ENCODE results near the gene SLC25A21. TPM values are rescaled to one million over a fixed set of nuclear protein-coding genes. Genes with fewer than 3 reads are reported as not detected.

The SLC25A21 gene
- total RNA-seq, 2 experiments from 2014 or later, result not detected

DNA sequence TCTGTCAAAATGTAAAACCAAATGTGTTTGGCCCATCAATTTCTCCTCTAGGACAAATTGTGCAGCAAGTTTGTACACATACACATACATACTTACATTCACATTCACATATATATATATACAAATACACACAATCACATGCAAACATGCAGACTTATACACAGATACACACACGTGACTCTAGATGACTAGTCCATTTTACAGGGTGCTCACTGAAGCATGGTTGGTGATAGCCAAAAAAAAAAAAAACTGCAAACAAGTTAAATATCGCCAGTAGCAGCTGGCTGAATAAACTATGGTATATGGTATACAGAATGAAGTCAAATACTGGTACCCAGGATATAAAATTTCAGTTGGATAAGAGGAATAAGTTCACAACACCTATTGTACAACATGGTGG is 77.9 kb downstream of the SLC25A21 start:
- H3K27me3 Mint-ChIP-seq, result no peaks in the 10 kb centered on the region
- no peak overlapping the region for H3K4me3 Mint-ChIP-seq
- POLR2A ChIA-PET, result no interaction called here
- intact Hi-C loops (cut with micrococcal nuclease), result no loop called here
- H3K27ac Mint-ChIP-seq, result no peak overlapping the region
- TF ChIP-seq, protein P1, sequence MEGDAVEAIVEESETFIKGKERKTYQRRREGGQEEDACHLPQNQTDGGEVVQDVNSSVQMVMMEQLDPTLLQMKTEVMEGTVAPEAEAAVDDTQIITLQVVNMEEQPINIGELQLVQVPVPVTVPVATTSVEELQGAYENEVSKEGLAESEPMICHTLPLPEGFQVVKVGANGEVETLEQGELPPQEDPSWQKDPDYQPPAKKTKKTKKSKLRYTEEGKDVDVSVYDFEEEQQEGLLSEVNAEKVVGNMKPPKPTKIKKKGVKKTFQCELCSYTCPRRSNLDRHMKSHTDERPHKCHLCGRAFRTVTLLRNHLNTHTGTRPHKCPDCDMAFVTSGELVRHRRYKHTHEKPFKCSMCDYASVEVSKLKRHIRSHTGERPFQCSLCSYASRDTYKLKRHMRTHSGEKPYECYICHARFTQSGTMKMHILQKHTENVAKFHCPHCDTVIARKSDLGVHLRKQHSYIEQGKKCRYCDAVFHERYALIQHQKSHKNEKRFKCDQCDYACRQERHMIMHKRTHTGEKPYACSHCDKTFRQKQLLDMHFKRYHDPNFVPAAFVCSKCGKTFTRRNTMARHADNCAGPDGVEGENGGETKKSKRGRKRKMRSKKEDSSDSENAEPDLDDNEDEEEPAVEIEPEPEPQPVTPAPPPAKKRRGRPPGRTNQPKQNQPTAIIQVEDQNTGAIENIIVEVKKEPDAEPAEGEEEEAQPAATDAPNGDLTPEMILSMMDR (IDR thresholded peaks at IDR 0.05), result no peak
- CTCF ChIA-PET, result no interaction called here
- H3K36me3 Mint-ChIP-seq (ENCODE audit: low read depth), result no peaks in the 10 kb centered on the region
- DNase-seq, result no peak
- ATAC-seq, result no peak
- H3K9me3 Mint-ChIP-seq, result no peaks in the 10 kb centered on the region
- no peaks in the 10 kb centered on the region for H3K4me1 Mint-ChIP-seq (ENCODE audit: low read depth)

DNA sequence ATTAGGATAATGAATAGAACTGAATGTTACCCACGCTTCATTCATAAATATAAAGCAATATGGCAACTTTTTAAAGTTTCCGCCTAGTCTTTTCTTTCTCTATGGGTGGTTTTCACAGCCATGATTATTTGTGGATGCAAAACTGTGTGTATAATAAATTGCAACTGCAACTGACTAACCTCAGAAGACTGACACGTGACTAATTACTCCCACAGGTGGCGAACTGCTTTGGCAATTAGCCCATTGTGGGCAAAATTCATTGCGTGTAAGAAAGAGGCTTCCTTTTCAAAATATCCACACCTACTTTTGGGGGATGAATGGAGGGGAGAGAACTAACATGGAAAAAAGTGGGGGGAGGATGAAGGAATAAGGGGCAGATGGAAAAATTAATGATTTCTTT is 79.0 kb downstream of the SLC25A21 start:
- POLR2A ChIA-PET, result no interaction called here
- no peaks in the 10 kb centered on the region for H3K9me3 Mint-ChIP-seq
- H3K4me3 Mint-ChIP-seq, result no peak overlapping the region
- H3K27ac Mint-ChIP-seq, result no peak overlapping the region
- TF ChIP-seq, protein P1 (IDR thresholded peaks at IDR 0.05), result no peak
- no peaks in the 10 kb centered on the region for H3K4me1 Mint-ChIP-seq (ENCODE audit: low read depth)
- no peak for DNase-seq
- no peak for ATAC-seq
- intact Hi-C loops (cut with micrococcal nuclease), result no loop called here
- H3K36me3 Mint-ChIP-seq (ENCODE audit: low read depth), result no peaks in the 10 kb centered on the region
- CTCF ChIA-PET, result no interaction called here
- no peaks in the 10 kb centered on the region for H3K27me3 Mint-ChIP-seq

DNA sequence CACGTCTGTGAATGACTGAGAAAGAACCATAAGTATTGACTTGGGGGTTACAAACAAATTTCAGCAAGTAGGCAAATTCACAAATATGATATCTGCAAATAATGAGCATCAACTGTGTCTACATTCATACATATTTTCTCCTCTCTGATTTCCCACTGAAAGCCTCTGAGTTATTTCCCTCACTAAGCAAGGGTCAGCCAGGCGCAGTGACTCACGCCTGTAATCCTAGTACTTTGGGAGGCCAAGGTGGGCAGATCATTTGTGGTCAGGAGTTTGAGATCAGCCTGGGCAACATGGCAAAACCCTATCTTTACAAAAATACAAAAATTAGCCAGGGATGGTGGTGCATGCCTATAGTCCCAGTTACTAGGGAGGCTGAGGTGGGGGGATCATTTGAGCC is 80.8 kb downstream of the SLC25A21 start:
- Mint-ChIP-seq H3K4me3 (no peak overlapping the region), H3K9me3 (no peaks in the 10 kb centered on the region), H3K36me3 (ENCODE audit: low read depth) (no peaks in the 10 kb centered on the region), H3K27me3 (no peaks in the 10 kb centered on the region), H3K27ac (no peak overlapping the region), H3K4me1 (ENCODE audit: low read depth) (no peaks in the 10 kb centered on the region)
- TF ChIP-seq, protein P1 (IDR thresholded peaks at IDR 0.05), result no peak
- ATAC-seq (no peak), DNase-seq (no peak)
- ChIA-PET CTCF (no interaction called here), POLR2A (no interaction called here)
- intact Hi-C loops (cut with micrococcal nuclease), result no loop called here

DNA sequence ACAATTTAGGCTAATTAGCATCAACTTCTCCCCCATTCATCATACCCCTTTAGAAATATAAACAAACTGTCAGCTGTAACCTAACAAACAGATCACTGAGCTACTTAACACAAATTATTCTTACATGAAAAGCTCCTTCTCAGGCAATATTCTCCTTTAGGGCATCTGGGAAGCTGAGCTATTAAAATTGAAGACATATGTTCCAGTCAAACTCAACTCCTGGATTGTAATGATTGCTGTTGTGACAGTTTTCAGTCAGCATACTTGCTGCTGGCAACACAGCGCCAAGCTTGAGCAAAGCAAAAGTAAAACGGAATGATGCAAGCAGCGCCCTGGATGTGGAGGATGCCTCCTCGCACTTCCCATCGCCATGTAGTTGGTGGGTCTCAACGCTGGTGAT is 82.4 kb downstream of the SLC25A21 start:
- Mint-ChIP-seq H3K27ac (no peak overlapping the region), H3K27me3 (no peaks in the 10 kb centered on the region), H3K9me3 (no peaks in the 10 kb centered on the region), H3K4me3 (no peak overlapping the region), H3K36me3 (ENCODE audit: low read depth) (no peaks in the 10 kb centered on the region), H3K4me1 (ENCODE audit: low read depth) (no peaks in the 10 kb centered on the region)
- intact Hi-C loops (cut with micrococcal nuclease), result no loop called here
- TF ChIP-seq, protein P1 (IDR thresholded peaks at IDR 0.05), result no peak
- CTCF ChIA-PET, result no interaction called here
- ATAC-seq (no peak), DNase-seq (no peak)
- POLR2A ChIA-PET, result no interaction called here

DNA sequence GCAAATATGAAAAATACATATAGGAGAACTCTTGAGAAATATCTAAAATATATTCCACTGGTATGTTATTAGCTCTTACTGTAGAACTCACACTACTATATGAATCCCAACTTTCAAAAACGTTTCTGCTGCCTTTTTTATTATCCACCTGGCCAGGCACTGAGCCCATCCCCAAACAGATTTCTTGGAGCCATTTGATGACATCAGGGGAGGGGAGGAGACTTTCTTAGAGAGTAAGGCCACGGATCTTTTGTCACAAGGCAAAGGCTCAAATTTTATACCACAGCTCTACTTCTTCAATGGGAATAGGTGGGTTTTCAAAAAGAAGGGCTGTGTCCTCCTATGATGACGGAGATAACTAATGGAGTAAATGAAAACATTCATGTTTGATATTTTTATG is 83.0 kb downstream of the SLC25A21 start:
- TF ChIP-seq, protein P1 (IDR thresholded peaks at IDR 0.05), result no peak
- no peaks in the 10 kb centered on the region for H3K27me3 Mint-ChIP-seq
- DNase-seq (no peak), ATAC-seq (no peak)
- POLR2A ChIA-PET, result no interaction called here
- H3K9me3 Mint-ChIP-seq, result no peaks in the 10 kb centered on the region
- CTCF ChIA-PET, result no interaction called here
- H3K4me1 Mint-ChIP-seq (ENCODE audit: low read depth), result no peaks in the 10 kb centered on the region
- H3K27ac Mint-ChIP-seq, result no peak overlapping the region
- no peak overlapping the region for H3K4me3 Mint-ChIP-seq
- no peaks in the 10 kb centered on the region for H3K36me3 Mint-ChIP-seq (ENCODE audit: low read depth)
- intact Hi-C loops (cut with micrococcal nuclease), result no loop called here

Data from activated CD8-positive, alpha-beta T cell treated with anti-CD3 and anti-CD28 coated beads for 36 hours (primary cell).